ENCODE data around the gene TAF3. TPM values are rescaled to one million over a fixed set of nuclear protein-coding genes. Genes with fewer than 3 reads are reported as not detected.

TAF3 gene
- total RNA-seq, 1 donor from 2014 or later: 12.6 TPM

DNA sequence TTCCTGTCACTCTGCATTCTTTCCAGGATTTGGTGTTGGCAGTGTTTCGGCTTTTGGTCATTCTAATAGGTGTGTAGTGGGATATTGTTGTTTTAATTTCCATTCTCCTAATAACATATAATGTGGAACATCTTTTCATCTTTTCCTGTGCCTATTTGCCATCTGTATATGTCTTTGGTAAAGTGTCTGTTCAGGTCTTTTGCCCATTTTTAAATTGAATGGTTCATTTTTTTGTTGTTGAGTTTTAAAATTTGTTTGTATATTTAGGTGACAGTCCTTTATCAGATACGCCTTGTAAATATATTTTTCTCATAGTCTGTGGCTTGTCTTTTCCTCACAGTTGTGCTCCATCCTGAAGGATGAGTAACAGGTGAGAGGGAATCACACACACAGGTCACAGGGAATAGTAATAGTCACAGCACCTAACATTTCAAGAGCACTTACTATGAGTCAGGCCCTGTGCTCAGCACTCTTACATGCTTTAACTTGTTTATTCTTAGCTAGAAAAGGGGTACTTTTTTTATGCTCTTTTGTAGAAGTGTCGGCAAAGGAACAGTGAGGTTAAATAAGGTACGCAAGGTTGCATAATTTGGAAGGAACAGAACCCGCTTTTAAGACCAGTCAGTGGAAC lies 119.1 kb downstream of the TAF3 start:
- ATAC-seq (ENCODE audit: low read depth): no peak
- H3K4me3 Mint-ChIP-seq: no peak overlapping the region
- DNase-seq: no peak
- CTCF ChIA-PET: no interaction called here
- TF ChIP-seq, protein P1, sequence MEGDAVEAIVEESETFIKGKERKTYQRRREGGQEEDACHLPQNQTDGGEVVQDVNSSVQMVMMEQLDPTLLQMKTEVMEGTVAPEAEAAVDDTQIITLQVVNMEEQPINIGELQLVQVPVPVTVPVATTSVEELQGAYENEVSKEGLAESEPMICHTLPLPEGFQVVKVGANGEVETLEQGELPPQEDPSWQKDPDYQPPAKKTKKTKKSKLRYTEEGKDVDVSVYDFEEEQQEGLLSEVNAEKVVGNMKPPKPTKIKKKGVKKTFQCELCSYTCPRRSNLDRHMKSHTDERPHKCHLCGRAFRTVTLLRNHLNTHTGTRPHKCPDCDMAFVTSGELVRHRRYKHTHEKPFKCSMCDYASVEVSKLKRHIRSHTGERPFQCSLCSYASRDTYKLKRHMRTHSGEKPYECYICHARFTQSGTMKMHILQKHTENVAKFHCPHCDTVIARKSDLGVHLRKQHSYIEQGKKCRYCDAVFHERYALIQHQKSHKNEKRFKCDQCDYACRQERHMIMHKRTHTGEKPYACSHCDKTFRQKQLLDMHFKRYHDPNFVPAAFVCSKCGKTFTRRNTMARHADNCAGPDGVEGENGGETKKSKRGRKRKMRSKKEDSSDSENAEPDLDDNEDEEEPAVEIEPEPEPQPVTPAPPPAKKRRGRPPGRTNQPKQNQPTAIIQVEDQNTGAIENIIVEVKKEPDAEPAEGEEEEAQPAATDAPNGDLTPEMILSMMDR (IDR thresholded peaks at IDR 0.05): no peak
- intact Hi-C loops (cut with micrococcal nuclease): no loop called here
- peaks cover 20% of the 10 kb centered on the region for H3K9me3 Mint-ChIP-seq
- H3K4me1 Mint-ChIP-seq: no peaks in the 10 kb centered on the region
- POLR2A ChIA-PET: no interaction called here
- H3K27me3 Mint-ChIP-seq: no peaks in the 10 kb centered on the region
- H3K36me3 Mint-ChIP-seq (ENCODE audit: low read depth): peaks cover 28% of the 10 kb centered on the region
- no peak overlapping the region for H3K27ac Mint-ChIP-seq

DNA sequence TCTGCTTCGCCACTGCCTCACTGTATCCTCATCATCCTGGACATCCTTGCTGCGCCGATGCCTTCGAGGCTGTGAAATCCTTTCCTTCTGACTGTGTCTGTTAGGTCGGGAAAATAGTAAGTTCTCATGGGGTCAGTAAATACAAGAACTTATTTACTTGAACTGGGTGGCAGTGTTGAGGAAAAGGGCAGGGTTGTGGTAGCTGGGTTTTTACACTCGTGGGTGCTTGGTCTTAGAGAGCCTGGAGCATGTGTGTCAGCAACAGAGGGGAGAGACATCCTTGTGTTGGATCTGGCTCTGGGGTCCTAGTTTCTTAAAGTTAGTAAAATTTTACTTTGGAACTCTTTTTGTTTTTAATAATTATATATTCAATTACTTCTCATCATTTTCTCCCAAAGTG lies 123.3 kb downstream of the TAF3 start:
- no peak for DNase-seq
- Mint-ChIP-seq H3K36me3 (ENCODE audit: low read depth) (peaks cover 37% of the 10 kb centered on the region), H3K4me1 (peaks cover 11% of the 10 kb centered on the region), H3K27ac (no peak overlapping the region), H3K4me3 (no peak overlapping the region), H3K27me3 (no peaks in the 10 kb centered on the region), H3K9me3 (peaks cover 20% of the 10 kb centered on the region)
- POLR2A ChIA-PET: no interaction called here
- CTCF ChIA-PET: no interaction called here
- no peak for ATAC-seq (ENCODE audit: low read depth)
- TF ChIP-seq, protein P1 (IDR thresholded peaks at IDR 0.05): no peak
- intact Hi-C loops (cut with micrococcal nuclease): no loop called here

DNA sequence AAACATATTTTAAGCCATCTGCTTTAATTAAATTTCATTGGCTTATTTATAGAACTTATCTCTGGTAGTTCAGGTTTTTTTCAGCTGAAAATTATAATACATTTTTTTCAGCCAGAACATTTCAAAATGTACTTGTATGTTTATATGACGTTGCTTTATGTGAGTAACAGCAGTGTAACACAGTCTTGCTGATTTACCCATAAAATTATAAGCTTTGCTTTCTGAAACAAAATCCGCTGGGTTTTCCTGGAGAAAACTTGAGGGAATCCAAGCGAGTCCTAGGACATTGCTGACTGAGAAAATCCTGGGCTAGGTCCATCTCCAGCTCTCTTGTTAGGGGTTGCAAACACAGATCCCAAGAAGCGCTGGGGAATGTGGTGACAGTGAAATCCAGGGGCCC lies 124.0 kb downstream of the TAF3 start:
- no peak for ATAC-seq (ENCODE audit: low read depth)
- peaks cover 31% of the 10 kb centered on the region for H3K36me3 Mint-ChIP-seq (ENCODE audit: low read depth)
- no peak for DNase-seq
- H3K4me3 Mint-ChIP-seq: no peak overlapping the region
- no peak overlapping the region for H3K27ac Mint-ChIP-seq
- intact Hi-C loops (cut with micrococcal nuclease): no loop called here
- peaks cover 13% of the 10 kb centered on the region for H3K4me1 Mint-ChIP-seq
- POLR2A ChIA-PET: no interaction called here
- TF ChIP-seq, protein P1 (IDR thresholded peaks at IDR 0.05): no peak
- CTCF ChIA-PET: interaction anchor here (0.6 kb wide), 1 partner anchor 108 kb away, joined by 3 read pairs; no protein-coding TSS in a partner anchor
- peaks cover 15% of the 10 kb centered on the region for H3K9me3 Mint-ChIP-seq
- no peaks in the 10 kb centered on the region for H3K27me3 Mint-ChIP-seq

DNA sequence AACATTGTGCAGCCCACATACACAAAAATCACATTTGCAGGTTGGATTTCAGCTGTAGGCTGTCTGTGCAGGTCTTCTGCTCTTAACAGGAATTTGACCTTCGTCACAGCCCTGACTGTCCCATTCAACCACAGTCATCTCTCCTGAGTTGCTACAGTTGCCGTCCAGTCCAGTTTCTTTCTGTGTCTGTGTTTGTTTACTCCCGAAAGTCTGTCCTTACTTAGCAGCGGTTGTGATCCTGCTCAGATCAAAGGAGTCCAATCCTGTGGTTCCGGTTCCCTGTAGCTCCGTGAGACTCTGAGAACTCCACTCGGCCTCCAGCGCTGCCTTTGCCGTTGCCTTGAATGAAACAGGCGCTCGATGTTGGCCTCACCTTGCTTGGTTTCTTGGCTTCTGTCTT lies 124.6 kb downstream of the TAF3 start:
- peaks cover 31% of the 10 kb centered on the region for H3K36me3 Mint-ChIP-seq (ENCODE audit: low read depth)

DNA sequence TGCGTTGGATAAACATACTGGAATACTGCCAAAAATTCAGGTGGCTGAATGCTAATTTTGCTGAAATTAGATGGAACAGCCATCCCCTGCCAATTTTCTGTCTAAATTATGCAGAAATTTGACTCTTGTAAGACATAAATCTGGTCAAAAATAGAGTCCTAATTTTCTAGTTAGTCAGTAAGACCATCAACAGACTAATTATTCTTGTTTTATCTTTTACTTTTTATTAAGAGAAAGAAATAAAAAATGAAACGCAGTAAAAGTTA lies 125.8 kb downstream of the TAF3 start:
- no peak overlapping the region for H3K27ac Mint-ChIP-seq
- H3K4me3 Mint-ChIP-seq: no peak overlapping the region
- DNase-seq (no peak), ATAC-seq (ENCODE audit: low read depth) (no peak)
- H3K36me3 Mint-ChIP-seq (ENCODE audit: low read depth): peaks cover 28% of the 10 kb centered on the region
- TF ChIP-seq, protein P1 (IDR thresholded peaks at IDR 0.05): no peak
- peaks cover 6% of the 10 kb centered on the region for H3K9me3 Mint-ChIP-seq
- ChIA-PET CTCF (no interaction called here), POLR2A (no interaction called here)
- H3K27me3 Mint-ChIP-seq: no peaks in the 10 kb centered on the region
- peaks cover 22% of the 10 kb centered on the region for H3K4me1 Mint-ChIP-seq
- intact Hi-C loops (cut with micrococcal nuclease): no loop called here

More for the DNA sequence above, 124.6 kb downstream of the TAF3 start:
- ATAC-seq (ENCODE audit: low read depth): no peak
- intact Hi-C loops (cut with micrococcal nuclease): no loop called here
- Mint-ChIP-seq H3K4me1 (peaks cover 17% of the 10 kb centered on the region), H3K9me3 (peaks cover 14% of the 10 kb centered on the region), H3K27ac (no peak overlapping the region), H3K27me3 (no peaks in the 10 kb centered on the region), H3K4me3 (no peak overlapping the region)
- ChIA-PET CTCF (interaction anchor here (0.6 kb wide), 1 partner anchor 108 kb away, joined by 3 read pairs; no protein-coding TSS in a partner anchor), POLR2A (no interaction called here)
- TF ChIP-seq, protein P1 (IDR thresholded peaks at IDR 0.05): no peak
- no peak for DNase-seq

Data from activated B cell treated with CpG ODN at 0.5 μM for 24 hours (primary cell).